GM12874 (cell line): ENCODE results near the gene DDC.

Source experiments
- CTCF ChIP-seq: IDR thresholded peaks from 2 replicates; pipeline ENCODE4 v1.5.1; 2011; ENCODE audit warnings: low read depth, mild to moderate bottlenecking, control low read depth, low read length, moderate library complexity; ENCODE audit not compliant: insufficient read depth

Gene DDC

DNA sequence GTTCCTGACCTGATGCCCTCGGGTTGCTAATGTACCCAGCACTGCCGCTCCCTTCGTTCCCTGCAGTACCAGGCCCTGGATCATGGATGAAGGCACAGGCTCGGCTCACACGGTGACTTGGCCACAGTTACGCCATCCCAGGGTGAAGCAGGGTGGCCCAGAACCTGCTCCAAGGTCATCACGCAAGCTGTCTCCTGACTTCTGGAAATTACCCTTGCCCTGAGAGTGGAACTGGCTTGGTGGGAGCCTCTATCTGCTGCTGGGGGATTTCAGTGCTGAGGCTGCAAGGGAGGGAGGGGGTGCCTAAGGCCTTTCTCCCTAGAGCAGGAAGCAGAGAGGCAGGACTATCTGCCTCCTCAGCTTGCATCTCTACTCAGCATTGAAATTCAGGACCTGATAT is 151.6 kb downstream of the DDC start:
- TF ChIP-seq CTCF = no peak

DNA sequence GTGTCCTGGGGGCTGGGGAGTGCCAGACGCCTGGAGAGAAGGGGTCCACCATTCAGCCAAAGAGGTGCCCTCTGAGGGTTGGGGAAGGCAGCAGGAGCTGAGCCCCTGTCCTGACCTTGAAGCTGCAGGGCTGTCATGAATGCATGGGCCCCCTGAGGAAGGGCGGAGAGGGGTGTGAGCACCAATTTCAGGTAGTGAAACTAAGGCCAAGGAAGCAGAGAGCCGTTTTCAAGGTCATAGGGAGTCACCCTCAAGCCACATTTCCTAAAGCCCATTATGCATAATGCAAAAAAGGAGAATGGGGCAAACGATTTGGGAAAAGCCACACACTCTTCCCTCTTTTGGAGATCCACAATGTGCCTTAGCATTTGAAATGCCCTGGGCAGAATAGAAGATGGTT is 152.2 kb downstream of the DDC start:
- no peak for TF ChIP-seq CTCF

GRCh38 chr7:50411332-50411731 is 153.9 kb downstream of the DDC start:
- TF ChIP-seq CTCF = no peak

DNA sequence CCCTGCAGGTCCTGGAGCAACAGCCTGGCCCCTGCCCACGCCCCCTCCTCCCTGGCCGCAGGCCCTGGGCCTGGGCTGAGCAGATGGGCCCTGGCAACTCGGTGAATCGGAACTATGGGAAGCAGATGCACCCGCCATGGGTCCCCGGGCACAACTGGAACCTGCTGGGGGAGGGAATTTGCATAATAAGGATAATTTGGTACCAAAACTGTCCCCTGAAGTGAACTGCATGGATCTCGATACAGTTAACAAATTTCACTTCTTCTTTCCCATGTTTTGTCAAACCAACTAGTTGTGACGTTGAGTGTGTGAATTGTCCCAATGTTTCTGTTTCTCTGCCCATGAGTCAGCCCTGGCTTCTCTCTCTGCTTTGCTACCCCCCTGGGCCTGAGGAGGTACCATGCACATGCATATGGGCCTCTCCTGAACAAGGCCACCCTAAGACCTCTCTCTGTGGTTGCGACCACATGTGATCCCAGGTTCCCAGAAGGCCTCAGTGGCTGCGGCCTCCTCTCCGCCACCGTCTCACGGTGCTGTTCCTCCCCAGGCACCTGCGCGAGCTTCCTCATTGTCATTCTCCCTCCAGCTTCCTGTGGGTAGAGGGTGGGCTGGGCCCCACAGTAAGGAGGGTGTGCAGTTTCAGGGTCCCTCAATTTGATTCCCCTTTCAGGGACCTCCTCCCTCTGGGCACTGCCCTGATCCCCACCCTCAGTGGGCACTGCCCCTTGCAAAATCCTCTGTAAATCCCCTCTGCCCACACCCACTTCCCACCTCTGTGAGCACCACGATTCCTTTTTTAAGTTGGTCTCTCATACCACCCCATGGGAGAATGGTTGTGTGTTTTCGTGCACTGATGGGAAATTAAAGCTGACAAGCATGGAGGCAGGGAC is 155.1 kb downstream of the DDC start:
- TF ChIP-seq CTCF = no peak
